IMR-90 (cell line): ENCODE data around the gene KDM4B.

Experiments
- BHLHE40 ChIP-seq: fragments of 150-350 bp; IDR thresholded peaks from 2 replicates; pipeline ENCODE4 v1.6.1; 2016; ENCODE audit warnings: mild to moderate bottlenecking, low read depth, low read length
- CHD1 ChIP-seq: IDR thresholded peaks from 2 replicates; pipeline ENCODE4 v1.6.1; 2012; ENCODE audit warnings: low read depth, low read length, improper control_type of control experiment
- FOS ChIP-seq: fragments of 150-350 bp; IDR thresholded peaks from 2 replicates; pipeline ENCODE4 v1.6.1; 2016; ENCODE audit warnings: low read depth, low read length
- MAFK ChIP-seq: IDR thresholded peaks from 2 replicates; pipeline ENCODE4 v1.6.1; 2012; ENCODE audit warnings: low read depth, low read length, improper control_type of control experiment
- MXI1 ChIP-seq: IDR thresholded peaks from 2 replicates; pipeline ENCODE4 v1.6.1; 2012; ENCODE audit warnings: low read depth, mild to moderate bottlenecking, low read length, moderate library complexity, borderline replicate concordance
- NFE2L2 ChIP-seq: fragments of 150-350 bp; IDR thresholded peaks from 2 replicates; pipeline ENCODE4 v1.6.1; 2016; ENCODE audit warnings: low read depth, mild to moderate bottlenecking, low read length
- POLR2A ChIP-seq: IDR thresholded peaks from 2 replicates; pipeline ENCODE4 v1.6.1; 2012; ENCODE audit warnings: mild to moderate bottlenecking, low read depth, low read length
- RAD21 ChIP-seq: IDR thresholded peaks from 2 replicates; pipeline ENCODE4 v1.6.1; 2012; ENCODE audit warnings: low read length, improper control_type of control experiment
- RFX5 ChIP-seq: IDR thresholded peaks from 2 replicates; pipeline ENCODE4 v1.8.0; 2012; ENCODE audit warnings: low read depth, mild to moderate bottlenecking, low read length, moderate library complexity
- SMC3 ChIP-seq: fragments of 150-350 bp; IDR thresholded peaks from 2 replicates; pipeline ENCODE4 v1.6.1; 2016; ENCODE audit warnings: low read depth, mild to moderate bottlenecking, antibody characterized with exemption, low read length, moderate library complexity
- TF ChIP-seq, protein P1 (sequence below): conservative IDR thresholded peaks from 2 replicates; pipeline ENCODE4 v1.5.1; 2012; ENCODE audit warnings: mild to moderate bottlenecking, low read depth, low read length, improper control_type of control experiment
- TF ChIP-seq, protein P2 (sequence below): fragments of 150-350 bp; IDR thresholded peaks from 2 replicates; pipeline ENCODE4 v1.6.1; 2017; ENCODE audit warnings: mild to moderate bottlenecking, antibody characterized with exemption, low read length, low read depth

DNA sequence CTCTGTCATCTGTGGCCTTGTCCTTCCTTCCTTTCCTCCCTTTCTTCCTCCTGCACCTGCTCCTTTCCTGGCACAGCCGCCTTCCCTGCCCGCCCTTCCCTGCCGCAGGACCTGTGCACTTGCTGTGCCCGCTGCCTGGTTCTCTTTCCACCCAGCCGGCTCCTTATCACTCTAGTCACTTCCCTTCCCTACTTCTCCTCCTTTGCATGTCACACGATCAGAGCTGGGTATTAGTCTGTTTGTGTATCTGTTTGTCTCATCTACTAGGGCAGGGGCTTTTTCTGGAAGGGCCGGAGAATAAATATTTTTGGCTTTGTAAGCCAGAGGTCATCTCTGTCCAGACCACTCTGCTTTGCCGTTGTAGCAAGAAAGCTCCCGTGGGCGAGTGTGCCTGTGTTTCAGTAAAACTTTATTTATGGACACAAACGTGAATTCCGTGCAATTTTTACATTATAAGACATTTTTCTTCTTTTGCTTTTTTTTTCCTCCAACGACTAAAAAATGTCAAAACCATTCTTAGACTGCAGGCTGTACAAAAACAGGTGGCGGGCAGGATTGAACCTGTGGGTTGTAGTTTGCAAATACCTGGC, 6.1 kb downstream of the KDM4B start:
- TF ChIP-seq MAFK (no peak), POLR2A (no peak), SMC3 (no peak), NFE2L2 (no peak), CHD1 (no peak), RAD21 (no peak), FOS (no peak), BHLHE40 (no peak), RFX5 (no peak), MXI1 (no peak)
- TF ChIP-seq, protein P1, sequence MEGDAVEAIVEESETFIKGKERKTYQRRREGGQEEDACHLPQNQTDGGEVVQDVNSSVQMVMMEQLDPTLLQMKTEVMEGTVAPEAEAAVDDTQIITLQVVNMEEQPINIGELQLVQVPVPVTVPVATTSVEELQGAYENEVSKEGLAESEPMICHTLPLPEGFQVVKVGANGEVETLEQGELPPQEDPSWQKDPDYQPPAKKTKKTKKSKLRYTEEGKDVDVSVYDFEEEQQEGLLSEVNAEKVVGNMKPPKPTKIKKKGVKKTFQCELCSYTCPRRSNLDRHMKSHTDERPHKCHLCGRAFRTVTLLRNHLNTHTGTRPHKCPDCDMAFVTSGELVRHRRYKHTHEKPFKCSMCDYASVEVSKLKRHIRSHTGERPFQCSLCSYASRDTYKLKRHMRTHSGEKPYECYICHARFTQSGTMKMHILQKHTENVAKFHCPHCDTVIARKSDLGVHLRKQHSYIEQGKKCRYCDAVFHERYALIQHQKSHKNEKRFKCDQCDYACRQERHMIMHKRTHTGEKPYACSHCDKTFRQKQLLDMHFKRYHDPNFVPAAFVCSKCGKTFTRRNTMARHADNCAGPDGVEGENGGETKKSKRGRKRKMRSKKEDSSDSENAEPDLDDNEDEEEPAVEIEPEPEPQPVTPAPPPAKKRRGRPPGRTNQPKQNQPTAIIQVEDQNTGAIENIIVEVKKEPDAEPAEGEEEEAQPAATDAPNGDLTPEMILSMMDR, result no peak
- TF ChIP-seq, protein P2, sequence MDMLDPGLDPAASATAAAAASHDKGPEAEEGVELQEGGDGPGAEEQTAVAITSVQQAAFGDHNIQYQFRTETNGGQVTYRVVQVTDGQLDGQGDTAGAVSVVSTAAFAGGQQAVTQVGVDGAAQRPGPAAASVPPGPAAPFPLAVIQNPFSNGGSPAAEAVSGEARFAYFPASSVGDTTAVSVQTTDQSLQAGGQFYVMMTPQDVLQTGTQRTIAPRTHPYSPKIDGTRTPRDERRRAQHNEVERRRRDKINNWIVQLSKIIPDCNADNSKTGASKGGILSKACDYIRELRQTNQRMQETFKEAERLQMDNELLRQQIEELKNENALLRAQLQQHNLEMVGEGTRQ, result no peak
